ENCODE measurements around the gene OR52E1.

OR52E1 gene

GRCh38 chr11:5037926-5038325 is 31.4 kb upstream of the OR52E1 start:
- Histone ChIP-seq H3K27me3 (ENCODE audit: control insufficient read depth, low read length) (no peaks in the 10 kb centered on the region), H3K79me2 (ENCODE audit: control insufficient read depth, low read length) (no peaks in the 10 kb centered on the region), H4K20me1 (ENCODE audit: control insufficient read depth, insufficient read depth, low read depth, low read length) (no peaks in the 10 kb centered on the region), H3K27ac (ENCODE audit: low read depth, low read length) (no peak overlapping the region), H3K36me3 (ENCODE audit: control insufficient read depth, low read length) (no peaks in the 10 kb centered on the region), H3F3A (ENCODE audit: control insufficient read depth, insufficient read depth) (no peaks in the 10 kb centered on the region), H3K4me2 (ENCODE audit: low read length) (no peak overlapping the region), H3K9me3 (ENCODE audit: control insufficient read depth, insufficient read depth, low read length) (no peaks in the 10 kb centered on the region), H3K4me3 (ENCODE audit: low read length) (no peak overlapping the region), H3K4me1 (ENCODE audit: control insufficient read depth, low read length) (no peaks in the 10 kb centered on the region), H3K9me2 (replicated peaks; ENCODE audit: control insufficient read depth, low read length) (no peaks in the 10 kb centered on the region)
- TF ChIP-seq EZH2phosphoT487 (IDR thresholded peaks at IDR 0.05; ENCODE audit: borderline replicate concordance, low read length) (no peak), CTCF (IDR thresholded peaks at IDR 0.05; ENCODE audit: low read depth, low read length, poor library complexity, severe bottlenecking) (no peak)

GRCh38 chr11:5038341-5038740 is 31.0 kb upstream of the OR52E1 start:
- H3K27ac ChIP-seq (ENCODE audit: low read depth, low read length): no peak overlapping the region
- no peaks in the 10 kb centered on the region for H3K36me3 ChIP-seq (ENCODE audit: control insufficient read depth, low read length)
- H3K9me3 ChIP-seq (ENCODE audit: control insufficient read depth, insufficient read depth, low read length): no peaks in the 10 kb centered on the region
- H3K27me3 ChIP-seq (ENCODE audit: control insufficient read depth, low read length): no peaks in the 10 kb centered on the region
- H3K4me2 ChIP-seq (ENCODE audit: low read length): no peak overlapping the region
- TF ChIP-seq CTCF (IDR thresholded peaks at IDR 0.05; ENCODE audit: low read depth, low read length, poor library complexity, severe bottlenecking): no peak
- no peak for TF ChIP-seq EZH2phosphoT487 (IDR thresholded peaks at IDR 0.05; ENCODE audit: borderline replicate concordance, low read length)
- no peak overlapping the region for H3K4me3 ChIP-seq (ENCODE audit: low read length)
- H3K79me2 ChIP-seq (ENCODE audit: control insufficient read depth, low read length): no peaks in the 10 kb centered on the region
- no peaks in the 10 kb centered on the region for H3K4me1 ChIP-seq (ENCODE audit: control insufficient read depth, low read length)
- no peaks in the 10 kb centered on the region for H4K20me1 ChIP-seq (ENCODE audit: control insufficient read depth, insufficient read depth, low read depth, low read length)
- no peaks in the 10 kb centered on the region for H3F3A ChIP-seq (ENCODE audit: control insufficient read depth, insufficient read depth)
- H3K9me2 ChIP-seq (replicated peaks; ENCODE audit: control insufficient read depth, low read length): no peaks in the 10 kb centered on the region

GRCh38 chr11:5040876-5041275 is 28.5 kb upstream of the OR52E1 start:
- H4K20me1 ChIP-seq (ENCODE audit: control insufficient read depth, insufficient read depth, low read depth, low read length): no peaks in the 10 kb centered on the region
- no peaks in the 10 kb centered on the region for H3K36me3 ChIP-seq (ENCODE audit: control insufficient read depth, low read length)
- H3K4me1 ChIP-seq (ENCODE audit: control insufficient read depth, low read length): no peaks in the 10 kb centered on the region
- H3K27ac ChIP-seq (ENCODE audit: low read depth, low read length): no peak overlapping the region
- H3K4me3 ChIP-seq (ENCODE audit: low read length): no peak overlapping the region
- no peaks in the 10 kb centered on the region for H3K79me2 ChIP-seq (ENCODE audit: control insufficient read depth, low read length)
- H3K9me2 ChIP-seq (replicated peaks; ENCODE audit: control insufficient read depth, low read length): no peaks in the 10 kb centered on the region
- TF ChIP-seq CTCF (IDR thresholded peaks at IDR 0.05; ENCODE audit: low read depth, low read length, poor library complexity, severe bottlenecking) (no peak), EZH2phosphoT487 (IDR thresholded peaks at IDR 0.05; ENCODE audit: borderline replicate concordance, low read length) (no peak)
- no peaks in the 10 kb centered on the region for H3K9me3 ChIP-seq (ENCODE audit: control insufficient read depth, insufficient read depth, low read length)
- H3F3A ChIP-seq (ENCODE audit: control insufficient read depth, insufficient read depth): no peaks in the 10 kb centered on the region
- no peak overlapping the region for H3K4me2 ChIP-seq (ENCODE audit: low read length)
- H3K27me3 ChIP-seq (ENCODE audit: control insufficient read depth, low read length): no peaks in the 10 kb centered on the region

GRCh38 chr11:5042091-5042490 is 27.3 kb upstream of the OR52E1 start:
- H3K4me1 ChIP-seq (ENCODE audit: control insufficient read depth, low read length): no peaks in the 10 kb centered on the region
- no peaks in the 10 kb centered on the region for H3K9me2 ChIP-seq (replicated peaks; ENCODE audit: control insufficient read depth, low read length)
- no peak overlapping the region for H3K4me3 ChIP-seq (ENCODE audit: low read length)
- H3F3A ChIP-seq (ENCODE audit: control insufficient read depth, insufficient read depth): no peaks in the 10 kb centered on the region
- no peaks in the 10 kb centered on the region for H4K20me1 ChIP-seq (ENCODE audit: control insufficient read depth, insufficient read depth, low read depth, low read length)
- no peak for TF ChIP-seq CTCF (IDR thresholded peaks at IDR 0.05; ENCODE audit: low read depth, low read length, poor library complexity, severe bottlenecking)
- no peak for TF ChIP-seq EZH2phosphoT487 (IDR thresholded peaks at IDR 0.05; ENCODE audit: borderline replicate concordance, low read length)
- H3K27me3 ChIP-seq (ENCODE audit: control insufficient read depth, low read length): no peaks in the 10 kb centered on the region
- no peak overlapping the region for H3K27ac ChIP-seq (ENCODE audit: low read depth, low read length)
- H3K9me3 ChIP-seq (ENCODE audit: control insufficient read depth, insufficient read depth, low read length): no peaks in the 10 kb centered on the region
- H3K36me3 ChIP-seq (ENCODE audit: control insufficient read depth, low read length): no peaks in the 10 kb centered on the region
- no peaks in the 10 kb centered on the region for H3K79me2 ChIP-seq (ENCODE audit: control insufficient read depth, low read length)
- H3K4me2 ChIP-seq (ENCODE audit: low read length): no peak overlapping the region

Measured in DOHH2 (cell line).